Erythroblast (primary cell): ENCODE measurements around the gene ARL15.
A peak's percentile ranks its signal among the peaks of the same experiment; 100 is the strongest.

Experiments
- DNase-seq, 2 experiments: peaks; one replicate each; lab custom pipeline; 2025; lab: John Stamatoyannopoulos, UW
- GATA1 ChIP-seq: IDR thresholded peaks from 2 replicates; pipeline ENCODE4 v1.6.1; 2011; ENCODE audit warnings: low read depth, mild to moderate bottlenecking, control low read depth, low read length, moderate library complexity
- POLR2A ChIP-seq: IDR thresholded peaks from 2 replicates; pipeline ENCODE4 v1.6.1; 2011; ENCODE audit warnings: mild to moderate bottlenecking, low read length

The ARL15 gene

GRCh38 chr5:54324651-54325271 lies 14.4 kb upstream of the ARL15 start:
- no peak for TF ChIP-seq POLR2A
- TF ChIP-seq GATA1 = no peak
- peak; percentile 26 to 49 for DNase-seq

GRCh38 chr5:54323495-54323894 lies 13.1 kb upstream of the ARL15 start:
- peak; percentile 36 to 64 for DNase-seq
- TF ChIP-seq POLR2A = no peak
- no peak for TF ChIP-seq GATA1

GRCh38 chr5:54320256-54320655 lies 9.9 kb upstream of the ARL15 start:
- no peak for TF ChIP-seq GATA1
- no peak for TF ChIP-seq POLR2A
- DNase-seq = no peak

- no peak for TF ChIP-seq POLR2A
- TF ChIP-seq GATA1 = no peak
- DNase-seq = no peak
Measured at GRCh38 chr5:54317511-54318260, 7.3 kb upstream of the ARL15 start.

GRCh38 chr5:54315736-54316528 lies 5.6 kb upstream of the ARL15 start:
- TF ChIP-seq GATA1 = no peak
- TF ChIP-seq POLR2A = no peak
- no peak for DNase-seq

- TF ChIP-seq GATA1 (no peak), POLR2A (peak; percentile 55)
- peak; percentile 68 to 77 for DNase-seq
Measured at GRCh38 chr5:54313311-54314270, 3.2 kb upstream of the ARL15 start.

- TF ChIP-seq GATA1 (no peak), POLR2A (no peak)
- DNase-seq = peak in 1 of 2 experiments; percentile 43
Measured at GRCh38 chr5:54312499-54312898, 2.1 kb upstream of the ARL15 start.

GRCh38 chr5:54311176-54311677 lies 854 bp upstream of the ARL15 start:
- TF ChIP-seq POLR2A = no peak
- no peak for TF ChIP-seq GATA1
- DNase-seq = peak in 1 of 2 experiments; percentile 76

GRCh38 chr5:54309691-54310432 lies 511 bp downstream of the ARL15 start:
- TF ChIP-seq POLR2A (no peak), GATA1 (no peak)
- peak; percentile 52 to 64 for DNase-seq

GRCh38 chr5:54309276-54309675 lies 1.1 kb downstream of the ARL15 start:
- DNase-seq = peak; percentile 59 to 67
- TF ChIP-seq POLR2A (no peak), GATA1 (no peak)

- TF ChIP-seq GATA1 (no peak), POLR2A (no peak)
- DNase-seq = no peak
Measured at GRCh38 chr5:54307583-54307982, 2.8 kb downstream of the ARL15 start.

GRCh38 chr5:54306893-54307292 lies 3.5 kb downstream of the ARL15 start:
- DNase-seq = no peak
- TF ChIP-seq POLR2A = no peak
- no peak for TF ChIP-seq GATA1
